Measurements from ENCODE around the gene LCN12. TPM values are rescaled to one million over a fixed set of nuclear protein-coding genes. Genes with fewer than 3 reads are reported as not detected.
A peak's percentile ranks its signal among the peaks of the same experiment; 100 is the strongest.

Gene LCN12
- total RNA-seq, 2 donors from 2014 or later, result 0.27 TPM; not detected in 1

- ATAC-seq (ENCODE audit: insufficient number of reproducible peaks, low FRiP score, low read depth) (no peak), DNase-seq (ENCODE audit: low spot score) (no peak)
- peak overlapping the region; percentile 11 for H3K4me3 ChIP-seq
- H3K4me1 ChIP-seq (ENCODE audit: control insufficient read depth in 1 of 2, low read depth in 2 of 2), result peaks cover 6 to 23% of the 10 kb centered on the region in 2 donors
- TF ChIP-seq CTCF (IDR thresholded peaks at IDR 0.05), result no peak
- no peaks in the 10 kb centered on the region for H3K9me3 ChIP-seq
- peak overlapping the region; percentile 49 to 55 for H3K27ac ChIP-seq
- no peaks in the 10 kb centered on the region for H3K36me3 ChIP-seq
- H3K27me3 ChIP-seq (replicated peaks; ENCODE audit: insufficient read depth), result no peaks in the 10 kb centered on the region
Measured at GRCh38 chr9:136961279-136962065, 9.4 kb downstream of the LCN12 start.

GRCh38 chr9:136962163-136962562, 10.1 kb downstream of the LCN12 start:
- Histone ChIP-seq H3K4me3 (no peak overlapping the region), H3K36me3 (no peaks in the 10 kb centered on the region), H3K27me3 (replicated peaks; ENCODE audit: insufficient read depth) (no peaks in the 10 kb centered on the region), H3K9me3 (no peaks in the 10 kb centered on the region), H3K4me1 (ENCODE audit: control insufficient read depth in 1 of 2, low read depth in 2 of 2) (peaks cover 6 to 23% of the 10 kb centered on the region in 2 donors), H3K27ac (peak overlapping the region in 1 of 2 donors; percentile 55)
- TF ChIP-seq CTCF (IDR thresholded peaks at IDR 0.05), result no peak
- ATAC-seq (ENCODE audit: insufficient number of reproducible peaks, low FRiP score, low read depth) (no peak), DNase-seq (ENCODE audit: low spot score) (no peak)

- ATAC-seq (ENCODE audit: insufficient number of reproducible peaks, low FRiP score, low read depth), result no peak
- H3K36me3 ChIP-seq, result no peaks in the 10 kb centered on the region
- H3K4me3 ChIP-seq, result no peak overlapping the region
- H3K27ac ChIP-seq, result no peak overlapping the region
- H3K9me3 ChIP-seq, result no peaks in the 10 kb centered on the region
- peaks cover 6 to 23% of the 10 kb centered on the region in 2 donors for H3K4me1 ChIP-seq (ENCODE audit: control insufficient read depth in 1 of 2, low read depth in 2 of 2)
- no peak for TF ChIP-seq CTCF (IDR thresholded peaks at IDR 0.05)
- no peaks in the 10 kb centered on the region for H3K27me3 ChIP-seq (replicated peaks; ENCODE audit: insufficient read depth)
- DNase-seq (ENCODE audit: low spot score), result no peak
Measured at GRCh38 chr9:136962701-136963248, 10.7 kb downstream of the LCN12 start.

GRCh38 chr9:136963341-136963740, 11.3 kb downstream of the LCN12 start:
- Histone ChIP-seq H3K36me3 (no peaks in the 10 kb centered on the region), H3K9me3 (no peaks in the 10 kb centered on the region), H3K4me3 (no peak overlapping the region), H3K27me3 (replicated peaks; ENCODE audit: insufficient read depth) (no peaks in the 10 kb centered on the region), H3K27ac (no peak overlapping the region), H3K4me1 (ENCODE audit: control insufficient read depth in 1 of 2, low read depth in 2 of 2) (peaks cover 6 to 23% of the 10 kb centered on the region in 2 donors)
- no peak for DNase-seq (ENCODE audit: low spot score)
- no peak for ATAC-seq (ENCODE audit: insufficient number of reproducible peaks, low FRiP score, low read depth)
- no peak for TF ChIP-seq CTCF (IDR thresholded peaks at IDR 0.05)

- Histone ChIP-seq H3K27me3 (replicated peaks; ENCODE audit: insufficient read depth) (no peaks in the 10 kb centered on the region), H3K27ac (no peak overlapping the region), H3K4me3 (no peak overlapping the region), H3K9me3 (no peaks in the 10 kb centered on the region), H3K36me3 (no peaks in the 10 kb centered on the region), H3K4me1 (ENCODE audit: control insufficient read depth in 1 of 2, low read depth in 2 of 2) (peaks cover 6 to 23% of the 10 kb centered on the region in 2 donors)
- ATAC-seq (ENCODE audit: insufficient number of reproducible peaks, low FRiP score, low read depth), result no peak
- TF ChIP-seq CTCF (IDR thresholded peaks at IDR 0.05), result no peak
- no peak for DNase-seq (ENCODE audit: low spot score)
Measured at GRCh38 chr9:136963751-136964150, 11.7 kb downstream of the LCN12 start.
